HCT116 (cell line): Measurements from ENCODE around the gene BCAR1. TPM values are rescaled to one million over a fixed set of nuclear protein-coding genes. Genes with fewer than 3 reads are reported as not detected.

Experiments used
- ATAC-seq: fragments of 200-7000 bp; cut with Tn5 transposase; 2 replicates; pipeline ENCODE4 v1.9.1; 2020; ENCODE audit warnings: mild to moderate bottlenecking, moderate library complexity
- BruUV-seq: library from RNA; stranded (reverse); fragments of 400-500 nt; replicated peaks from 2 replicates; lab custom pipeline; 2021; lab: Mats Ljungman, UMichigan
- CTCF ChIA-PET: fragments of 300-600 bp; sonication (Branson Sonifier 250); formaldehyde crosslinking; loops from one replicate; lab custom pipeline; 2021; ENCODE audit warnings: antibody characterized with exemption; lab: Charles Lee
- POLR2A ChIA-PET: fragments of 300-600, 350-600 bp; sonication (Branson Sonifier 250); formaldehyde crosslinking; loops from one replicate; lab custom pipeline; 2021; ENCODE audit warnings: antibody characterized with exemption; lab: Charles Lee
- RAD21 ChIA-PET, 2 experiments: fragments of 300-600 bp; sonication (Branson Sonifier 250); formaldehyde crosslinking; loops; one replicate each; lab custom pipeline; 2023; ENCODE audit warnings: low total read pairs in 2 of 2; ENCODE audit not compliant: uncharacterized antibody in 2 of 2, unreplicated experiment in 2 of 2, low non-redundant PET in 1 of 2; lab: Charles Lee
- DNase-seq: peaks from one replicate; pipeline ENCODE4 v3.0.0-alpha.2; 2010; ENCODE audit warnings: low read depth, low spot score
- H2AFZ ChIP-seq: fragments of 200-600 bp; shearing (Covaris generic), sonication (generic); 2 replicates; pipeline ENCODE4 v1.6.1; 2017; ENCODE audit warnings: low read depth, mixed run types, mixed read lengths, antibody characterized with exemption, low read length; ENCODE audit not compliant: poor library complexity, severe bottlenecking
- H3K27ac ChIP-seq: 2 replicates; pipeline ENCODE4 v1.5.1; 2012; ENCODE audit warnings: low read depth, low read length
- H3K27me3 ChIP-seq: fragments of 200-600 bp; sonication (generic); 2 replicates; pipeline ENCODE4 v1.6.1; 2016; ENCODE audit warnings: mixed run types, low read length, mixed read lengths; ENCODE audit not compliant: insufficient read depth
- H3K36me3 ChIP-seq, 2 experiments: fragments of 200-500 bp in 1 of 2; fragments of 200-600 bp in 1 of 2; sonication (Bioruptor generic) in 1 of 2; sonication (generic) in 1 of 2; 2 replicates each; pipeline versions ENCODE4 v1.5.1 to v1.6.1; 2014 to 2016; ENCODE audit warnings: low read length in 2 of 2, inconsistent platforms in 1 of 2, mixed read lengths in 1 of 2, mixed run types in 1 of 2; ENCODE audit not compliant: insufficient read depth in 2 of 2, control insufficient read depth in 1 of 2
- H3K4me1 ChIP-seq, 2 experiments: fragments of 200-600 bp in 1 of 2; sonication (generic) in 1 of 2; 2 replicates each; pipeline versions ENCODE4 v1.5.1 to v1.6.1; 2012 to 2017; ENCODE audit warnings: low read length in 2 of 2, inconsistent platforms in 1 of 2, mild to moderate bottlenecking in 1 of 2, mixed read lengths in 1 of 2, mixed run types in 1 of 2, moderate library complexity in 1 of 2; ENCODE audit not compliant: insufficient read depth in 2 of 2, control insufficient read depth in 1 of 2
- H3K4me2 ChIP-seq: fragments of 200-600 bp; sonication (generic); 2 replicates; pipeline ENCODE4 v1.6.1; 2017; ENCODE audit warnings: mixed run types, low read length, mixed read lengths
- H3K4me3 ChIP-seq, 2 experiments: fragments of 200-600 bp in 1 of 2; sonication (generic) in 1 of 2; replicated peaks in 1 of 2; 2 replicates each; pipeline ENCODE4 v1.5.1; 2011 to 2016; ENCODE audit warnings: low read length in 2 of 2, control low read depth in 1 of 2, low read depth in 1 of 2, mild to moderate bottlenecking in 1 of 2, mixed read lengths in 1 of 2, mixed run types in 1 of 2
- H3K79me2 ChIP-seq: fragments of 200-600 bp; sonication (generic); 2 replicates; pipeline ENCODE4 v1.6.1; 2017; ENCODE audit warnings: mild to moderate bottlenecking, mixed run types, low read length, moderate library complexity, mixed read lengths; ENCODE audit not compliant: insufficient read depth
- H3K9ac ChIP-seq: fragments of 200-600 bp; sonication (generic); 2 replicates; pipeline ENCODE4 v1.6.1; 2016; ENCODE audit warnings: low read length, mixed read lengths
- H3K9me2 ChIP-seq: fragments of 200-600 bp; sonication (generic), shearing (Covaris generic); 2 replicates; pipeline ENCODE4 v1.6.1; 2017; ENCODE audit warnings: mixed run types, mild to moderate bottlenecking, moderate library complexity; ENCODE audit not compliant: insufficient read depth
- H3K9me3 ChIP-seq, 2 experiments: fragments of 200-500 bp in 1 of 2; fragments of 200-600 bp in 1 of 2; sonication (Bioruptor generic) in 1 of 2; sonication (generic) in 1 of 2; 2 replicates each; pipeline ENCODE4 v1.6.1; 2014 to 2017; ENCODE audit warnings: low read length in 2 of 2, mixed read lengths in 2 of 2, inconsistent platforms in 1 of 2, low read depth in 1 of 2, mild to moderate bottlenecking in 1 of 2, mixed run types in 1 of 2, moderate library complexity in 1 of 2; ENCODE audit not compliant: control insufficient read depth in 1 of 2, insufficient read depth in 1 of 2
- H4K20me1 ChIP-seq: fragments of 200-600 bp; sonication (generic), shearing (Covaris generic); 2 replicates; pipeline ENCODE4 v1.6.1; 2017; ENCODE audit warnings: mixed run types, mild to moderate bottlenecking, moderate library complexity; ENCODE audit not compliant: insufficient read depth
- CBX3 ChIP-seq: IDR thresholded peaks from 2 replicates; pipeline ENCODE4 v1.6.1; 2012; ENCODE audit warnings: low read depth
- EGR1 ChIP-seq: IDR thresholded peaks from 2 replicates; pipeline ENCODE4 v1.6.1; 2012; ENCODE audit warnings: low read depth
- ELF1 ChIP-seq: IDR thresholded peaks from 2 replicates; pipeline ENCODE4 v1.6.1; 2012; ENCODE audit warnings: low read depth, borderline replicate concordance
- EZH2 ChIP-seq: fragments of 200-600 bp; sonication (generic); IDR thresholded peaks from 2 replicates; pipeline ENCODE4 v1.6.1; 2017; ENCODE audit warnings: antibody characterized with exemption, mixed run types
- EZH2phosphoT487 ChIP-seq: fragments of 200-600 bp; IDR thresholded peaks from 2 replicates; pipeline ENCODE4 v1.6.1; 2018; ENCODE audit warnings: antibody characterized with exemption, borderline replicate concordance
- FOSL1 ChIP-seq: IDR thresholded peaks from 2 replicates; pipeline ENCODE4 v1.6.1; 2012; ENCODE audit warnings: low read depth
- JUND ChIP-seq: IDR thresholded peaks from 2 replicates; pipeline ENCODE4 v1.6.1; 2012
- POLR2A ChIP-seq: IDR thresholded peaks from 2 replicates; pipeline ENCODE4 v1.7.0; 2011; ENCODE audit warnings: borderline replicate concordance; ENCODE audit not compliant: insufficient read depth, insufficient read length; ENCODE audit errors: extremely low read depth
- POLR2AphosphoS5 ChIP-seq: IDR thresholded peaks from 2 replicates; pipeline ENCODE4 v1.6.1; 2011; ENCODE audit warnings: mild to moderate bottlenecking, low read depth, low read length, moderate library complexity
- RAD21 ChIP-seq: IDR thresholded peaks from 2 replicates; pipeline ENCODE4 v1.6.1; 2012; ENCODE audit warnings: low read depth, mild to moderate bottlenecking
- SRF ChIP-seq: IDR thresholded peaks from 2 replicates; pipeline ENCODE4 v1.6.1; 2012; ENCODE audit warnings: low read depth
- TCF7L2 ChIP-seq: IDR thresholded peaks from 2 replicates; pipeline ENCODE4 v1.7.0; 2011; ENCODE audit warnings: borderline replicate concordance, inconsistent platforms; ENCODE audit not compliant: insufficient read depth, insufficient read length; ENCODE audit errors: extremely low read depth
- YY1 ChIP-seq: IDR thresholded peaks from 2 replicates; pipeline ENCODE4 v1.6.1; 2011; ENCODE audit warnings: low read length, low read depth, moderate library complexity, mild to moderate bottlenecking; ENCODE audit not compliant: insufficient replicate concordance; ENCODE audit errors: extremely low read depth
- ZFX ChIP-seq: fragments of 450-650 bp; IDR thresholded peaks from 2 replicates; pipeline ENCODE4 v1.6.1; 2017
- ZNF274 ChIP-seq: fragments of 200-500 bp; sonication (Bioruptor generic); IDR thresholded peaks from 2 replicates; pipeline ENCODE4 v1.6.1; 2014; ENCODE audit warnings: mild to moderate bottlenecking, low read depth, low read length, inconsistent platforms
- intact Hi-C: fragments of 100-400 bp; cut with micrococcal nuclease; formaldehyde crosslinking; loops from 2 replicates; pipeline ENCODE4 v1.10.0; 2022
- total RNA-seq: library from RNA; stranded (reverse); gene quantifications from one replicate; pipeline ENCODE4 v1.2.1, GENCODE V29; 2021; ENCODE audit not compliant: unreplicated experiment
- TF ChIP-seq, protein P1 (sequence below): IDR thresholded peaks from 2 replicates; pipeline ENCODE4 v1.6.1; 2011; ENCODE audit warnings: mild to moderate bottlenecking, low read length, moderate library complexity; ENCODE audit not compliant: insufficient replicate concordance; ENCODE audit errors: extremely low read depth
- TF ChIP-seq, protein P2 (sequence below): IDR thresholded peaks from 2 replicates; pipeline ENCODE4 v1.6.1; 2012
- TF ChIP-seq, protein P3 (sequence below): IDR thresholded peaks from 2 replicates; pipeline ENCODE4 v1.6.1; 2012; ENCODE audit warnings: low read depth
- TF ChIP-seq, protein P4 (sequence below), 3 experiments: fragments of 200-600 bp in 1 of 3; sonication (generic) in 1 of 3; IDR thresholded peaks in 2 of 3; conservative IDR thresholded peaks in 1 of 3; 2 replicates each; pipeline ENCODE4 v1.5.1; 2012 to 2017; ENCODE audit warnings: low read depth in 2 of 3, low read length in 2 of 3, antibody characterized with exemption in 1 of 3, borderline replicate concordance in 1 of 3, control low read depth in 1 of 3, mild to moderate bottlenecking in 1 of 3, mixed read lengths in 1 of 3, mixed run types in 1 of 3, moderate library complexity in 1 of 3; ENCODE audit not compliant: insufficient read depth in 1 of 3
- TF ChIP-seq, protein P5 (sequence below): IDR thresholded peaks from 2 replicates; pipeline ENCODE4 v1.6.1; 2012

Gene BCAR1
- total RNA-seq, 1 experiment from 2014 or later, result 49.6 TPM

DNA sequence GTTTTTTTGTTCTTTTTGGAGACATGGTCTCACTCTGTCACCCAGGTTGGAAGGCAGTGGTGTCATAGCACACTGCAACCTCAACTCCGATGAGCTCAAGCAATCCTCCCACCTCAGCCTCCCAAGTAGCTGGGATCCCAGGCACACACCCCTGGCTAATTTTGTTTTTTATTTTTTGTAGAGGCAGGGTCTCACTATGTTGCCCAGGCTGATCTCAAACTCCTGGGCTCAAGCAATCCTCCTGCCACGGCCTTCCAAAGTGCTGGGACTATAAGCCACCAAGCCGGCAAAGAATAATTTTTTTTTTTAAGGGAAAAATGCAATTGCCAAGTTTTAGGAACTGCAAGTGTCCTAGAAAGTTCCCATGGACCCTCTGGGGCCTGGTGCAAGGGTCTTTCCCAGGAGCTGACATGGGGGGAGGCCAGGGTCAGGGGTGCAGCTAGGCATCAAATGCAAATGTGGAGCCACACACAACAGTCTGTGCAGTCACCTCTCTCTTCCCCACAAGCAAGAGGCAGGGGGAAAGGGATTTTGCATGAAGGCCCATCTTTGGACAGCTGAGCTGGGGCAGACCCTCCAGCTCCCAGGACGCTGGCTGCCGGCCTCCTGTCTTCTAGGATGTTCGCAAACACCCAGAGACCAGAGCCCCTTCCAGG lies 20.1 kb upstream of the BCAR1 start:
- no TSS peak for BruUV-seq
- H4K20me1 ChIP-seq, result no peaks in the 10 kb centered on the region
- CTCF ChIA-PET, result no interaction called here
- intact Hi-C loops, result no loop called here
- no peak overlapping the region for H3K4me3 ChIP-seq
- no peak for ATAC-seq
- H3K9me3 ChIP-seq, result no peaks in the 10 kb centered on the region
- H3K27ac ChIP-seq, result no peak overlapping the region
- POLR2A ChIA-PET, result interaction anchor here (1.7 kb wide), 1 partner anchor 12 kb away, joined by 6 read pairs; no protein-coding TSS in a partner anchor
- H3K9me2 ChIP-seq, result no peaks in the 10 kb centered on the region
- H3K4me2 ChIP-seq, result no peak overlapping the region
- no peaks in the 10 kb centered on the region for H3K27me3 ChIP-seq
- no peaks in the 10 kb centered on the region for H3K36me3 ChIP-seq
- no peaks in the 10 kb centered on the region for H3K79me2 ChIP-seq
- RAD21 ChIA-PET, result no interaction called here
- H3K9ac ChIP-seq, result no peak overlapping the region
- DNase-seq, result no peak
- H2AFZ ChIP-seq, result no peak overlapping the region
- H3K4me1 ChIP-seq, result peaks cover 34 to 66% of the 10 kb centered on the region in 2 experiments
- TF ChIP-seq, protein P1, sequence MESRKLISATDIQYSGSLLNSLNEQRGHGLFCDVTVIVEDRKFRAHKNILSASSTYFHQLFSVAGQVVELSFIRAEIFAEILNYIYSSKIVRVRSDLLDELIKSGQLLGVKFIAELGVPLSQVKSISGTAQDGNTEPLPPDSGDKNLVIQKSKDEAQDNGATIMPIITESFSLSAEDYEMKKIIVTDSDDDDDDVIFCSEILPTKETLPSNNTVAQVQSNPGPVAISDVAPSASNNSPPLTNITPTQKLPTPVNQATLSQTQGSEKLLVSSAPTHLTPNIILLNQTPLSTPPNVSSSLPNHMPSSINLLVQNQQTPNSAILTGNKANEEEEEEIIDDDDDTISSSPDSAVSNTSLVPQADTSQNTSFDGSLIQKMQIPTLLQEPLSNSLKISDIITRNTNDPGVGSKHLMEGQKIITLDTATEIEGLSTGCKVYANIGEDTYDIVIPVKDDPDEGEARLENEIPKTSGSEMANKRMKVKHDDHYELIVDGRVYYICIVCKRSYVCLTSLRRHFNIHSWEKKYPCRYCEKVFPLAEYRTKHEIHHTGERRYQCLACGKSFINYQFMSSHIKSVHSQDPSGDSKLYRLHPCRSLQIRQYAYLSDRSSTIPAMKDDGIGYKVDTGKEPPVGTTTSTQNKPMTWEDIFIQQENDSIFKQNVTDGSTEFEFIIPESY, result no peak
- TF ChIP-seq, protein P2, sequence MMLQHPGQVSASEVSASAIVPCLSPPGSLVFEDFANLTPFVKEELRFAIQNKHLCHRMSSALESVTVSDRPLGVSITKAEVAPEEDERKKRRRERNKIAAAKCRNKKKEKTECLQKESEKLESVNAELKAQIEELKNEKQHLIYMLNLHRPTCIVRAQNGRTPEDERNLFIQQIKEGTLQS, result no peak
- TF ChIP-seq, protein P3, sequence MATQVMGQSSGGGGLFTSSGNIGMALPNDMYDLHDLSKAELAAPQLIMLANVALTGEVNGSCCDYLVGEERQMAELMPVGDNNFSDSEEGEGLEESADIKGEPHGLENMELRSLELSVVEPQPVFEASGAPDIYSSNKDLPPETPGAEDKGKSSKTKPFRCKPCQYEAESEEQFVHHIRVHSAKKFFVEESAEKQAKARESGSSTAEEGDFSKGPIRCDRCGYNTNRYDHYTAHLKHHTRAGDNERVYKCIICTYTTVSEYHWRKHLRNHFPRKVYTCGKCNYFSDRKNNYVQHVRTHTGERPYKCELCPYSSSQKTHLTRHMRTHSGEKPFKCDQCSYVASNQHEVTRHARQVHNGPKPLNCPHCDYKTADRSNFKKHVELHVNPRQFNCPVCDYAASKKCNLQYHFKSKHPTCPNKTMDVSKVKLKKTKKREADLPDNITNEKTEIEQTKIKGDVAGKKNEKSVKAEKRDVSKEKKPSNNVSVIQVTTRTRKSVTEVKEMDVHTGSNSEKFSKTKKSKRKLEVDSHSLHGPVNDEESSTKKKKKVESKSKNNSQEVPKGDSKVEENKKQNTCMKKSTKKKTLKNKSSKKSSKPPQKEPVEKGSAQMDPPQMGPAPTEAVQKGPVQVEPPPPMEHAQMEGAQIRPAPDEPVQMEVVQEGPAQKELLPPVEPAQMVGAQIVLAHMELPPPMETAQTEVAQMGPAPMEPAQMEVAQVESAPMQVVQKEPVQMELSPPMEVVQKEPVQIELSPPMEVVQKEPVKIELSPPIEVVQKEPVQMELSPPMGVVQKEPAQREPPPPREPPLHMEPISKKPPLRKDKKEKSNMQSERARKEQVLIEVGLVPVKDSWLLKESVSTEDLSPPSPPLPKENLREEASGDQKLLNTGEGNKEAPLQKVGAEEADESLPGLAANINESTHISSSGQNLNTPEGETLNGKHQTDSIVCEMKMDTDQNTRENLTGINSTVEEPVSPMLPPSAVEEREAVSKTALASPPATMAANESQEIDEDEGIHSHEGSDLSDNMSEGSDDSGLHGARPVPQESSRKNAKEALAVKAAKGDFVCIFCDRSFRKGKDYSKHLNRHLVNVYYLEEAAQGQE, result no peak
- TF ChIP-seq, protein P4, sequence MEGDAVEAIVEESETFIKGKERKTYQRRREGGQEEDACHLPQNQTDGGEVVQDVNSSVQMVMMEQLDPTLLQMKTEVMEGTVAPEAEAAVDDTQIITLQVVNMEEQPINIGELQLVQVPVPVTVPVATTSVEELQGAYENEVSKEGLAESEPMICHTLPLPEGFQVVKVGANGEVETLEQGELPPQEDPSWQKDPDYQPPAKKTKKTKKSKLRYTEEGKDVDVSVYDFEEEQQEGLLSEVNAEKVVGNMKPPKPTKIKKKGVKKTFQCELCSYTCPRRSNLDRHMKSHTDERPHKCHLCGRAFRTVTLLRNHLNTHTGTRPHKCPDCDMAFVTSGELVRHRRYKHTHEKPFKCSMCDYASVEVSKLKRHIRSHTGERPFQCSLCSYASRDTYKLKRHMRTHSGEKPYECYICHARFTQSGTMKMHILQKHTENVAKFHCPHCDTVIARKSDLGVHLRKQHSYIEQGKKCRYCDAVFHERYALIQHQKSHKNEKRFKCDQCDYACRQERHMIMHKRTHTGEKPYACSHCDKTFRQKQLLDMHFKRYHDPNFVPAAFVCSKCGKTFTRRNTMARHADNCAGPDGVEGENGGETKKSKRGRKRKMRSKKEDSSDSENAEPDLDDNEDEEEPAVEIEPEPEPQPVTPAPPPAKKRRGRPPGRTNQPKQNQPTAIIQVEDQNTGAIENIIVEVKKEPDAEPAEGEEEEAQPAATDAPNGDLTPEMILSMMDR (IDR thresholded peaks at IDR 0.05 in 2 of 3, conservative IDR thresholded peaks at IDR 0.05 in 1 of 3; ENCODE audit: borderline replicate concordance in 1 of 3, insufficient read depth in 1 of 3, low read depth in 2 of 3, low read length in 2 of 3), result no peak
- TF ChIP-seq TCF7L2, result no peak
- no peak for TF ChIP-seq ZFX
- TF ChIP-seq, protein P5, sequence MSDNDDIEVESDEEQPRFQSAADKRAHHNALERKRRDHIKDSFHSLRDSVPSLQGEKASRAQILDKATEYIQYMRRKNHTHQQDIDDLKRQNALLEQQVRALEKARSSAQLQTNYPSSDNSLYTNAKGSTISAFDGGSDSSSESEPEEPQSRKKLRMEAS, result no peak
- no peak for TF ChIP-seq SRF
- TF ChIP-seq YY1, result no peak
- TF ChIP-seq EZH2phosphoT487, result no peak
- no peak for TF ChIP-seq FOSL1
- no peak for TF ChIP-seq EGR1
- TF ChIP-seq EZH2, result no peak
- TF ChIP-seq POLR2A, result no peak
- no peak for TF ChIP-seq ZNF274
- no peak for TF ChIP-seq JUND
- TF ChIP-seq POLR2AphosphoS5, result no peak
- TF ChIP-seq ELF1, result no peak
- no peak for TF ChIP-seq RAD21
- no peak for TF ChIP-seq CBX3
